Right lobe of liver (tissue), 6 donors: Measurements from ENCODE around the gene TRAF3. TPM values are rescaled to one million over a fixed set of nuclear protein-coding genes. Genes with fewer than 3 reads are reported as not detected.

Experiments used
- ATAC-seq, 4 donors: fragments of 200-7000 bp; cut with Tn5 transposase; one replicate each; pipeline ENCODE4 v1.9.1; 2020; ENCODE audit warnings: mild to moderate bottlenecking in 4 of 4, moderate library complexity in 4 of 4
- DNase-seq, 3 donors: peaks; one replicate each; pipeline ENCODE4 v3.0.0-alpha.2; 2020
- H3K27ac ChIP-seq, 3 donors: fragments of 200-600 bp; one replicate each; pipeline ENCODE4 v1.8.0; 2022
- H3K27me3 ChIP-seq, 2 donors: fragments of 200-600 bp; one replicate each; pipeline ENCODE4 v1.8.0; 2022
- H3K36me3 ChIP-seq, 4 donors: fragments of 200-600 bp; sonication (generic) in 1 of 4; one replicate each; pipeline versions ENCODE4 v1.5.1 to v1.8.0; 2017 to 2022; ENCODE audit warnings: control low read depth in 1 of 4
- H3K4me1 ChIP-seq, 4 donors: fragments of 200-600 bp; sonication (generic) in 1 of 4; one replicate each; pipeline versions ENCODE4 v1.5.1 to v1.8.0; 2017 to 2022; ENCODE audit warnings: control low read depth in 1 of 4
- H3K4me3 ChIP-seq, 3 donors: fragments of 200-600 bp; one replicate each; pipeline ENCODE4 v1.8.0; 2022
- H3K9me3 ChIP-seq, 4 donors: fragments of 200-600 bp; sonication (generic) in 1 of 4; one replicate each; pipeline versions ENCODE4 v1.5.1 to v1.8.0; 2017 to 2022; ENCODE audit warnings: control low read depth in 1 of 4
- POLR2A ChIP-seq: fragments of 450-650 bp; IDR thresholded peaks from one replicate; pipeline ENCODE4 v1.6.1; 2017; ENCODE audit warnings: antibody characterized with exemption, mild to moderate bottlenecking
- WGBS: methylation state at CpG from one replicate; pipeline ENCODE4 v1.1.6; 2018; ENCODE audit warnings: low coverage, low lambda C conversion rate; ENCODE audit not compliant: insufficient coverage; ENCODE audit errors: missing lambda C conversion rate; 5-methylcytosine and 5-hydroxymethylcytosine counted together
- intact Hi-C, 2 donors: fragments of 100-400 bp; cut with DNase I; formaldehyde crosslinking; loops; one replicate each; pipeline versions ENCODE4 v1.11.2 to v1.14.1; 2022
- total RNA-seq, 6 experiments: library from RNA; depleted of rRNA in 2 of 6; stranded (reverse); fragments of >200 nt in 2 of 6; fragmentation: NEBNext Ultra II Directional in 3 of 6; extraction: Animal tissue kit (Norgen Biotek cat#: 25700) in 3 of 6; gene quantifications; one replicate each; pipeline versions ENCODE4 v1.1.0 to v1.2.4, GENCODE V29; 2016 to 2023
- TF ChIP-seq, protein P1 (sequence below), 4 donors: fragments of 200-600 bp in 3 of 4; fragments of 450-650 bp in 1 of 4; IDR thresholded peaks; one replicate each; pipeline versions ENCODE4 v1.5.1 to v1.8.0; 2016 to 2022; ENCODE audit warnings: antibody characterized with exemption in 4 of 4, mild to moderate bottlenecking in 2 of 4
- donor health status: DM: no; HTN: yes; CAD: no.
- donor health status: DM: no; HTN: no; CAD: no.
- donor health status: DM: no; HTN: no; CAD: no.
- donor health status: DM: no; HTN: yes; CAD: no.
- donor health status: DM: no; HTN: yes; CAD: no.

The TRAF3 gene
- total RNA-seq, 6 experiments from 2014 or later = 5.6 to 10.5 (median 8.3) TPM

DNA sequence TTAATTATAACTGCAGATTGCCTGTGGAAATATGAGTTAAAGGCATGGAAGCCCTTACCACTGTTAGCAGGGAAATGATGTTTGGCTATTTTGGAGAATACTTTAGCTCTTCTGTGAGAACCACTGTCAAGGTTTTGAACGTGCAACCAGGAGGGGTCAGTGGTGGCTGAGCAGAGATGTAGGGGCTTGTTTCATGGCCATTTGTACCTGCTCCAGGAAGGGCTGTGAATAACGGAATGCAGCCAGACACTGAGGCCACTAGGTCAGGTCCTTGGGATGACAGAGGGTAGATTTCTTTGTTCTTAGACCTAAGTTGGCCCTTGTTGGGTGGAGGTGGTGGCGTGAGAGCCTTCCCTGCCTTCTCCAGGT lies 8.3 kb downstream of the TRAF3 start:
- intact Hi-C loops = no loop called here
- H3K4me1 ChIP-seq = no peaks in the 10 kb centered on the region
- WGBS = 83% methylated on average over 1 of the region's 3 CpGs
- ATAC-seq (no peak), DNase-seq (no peak)
- no peaks in the 10 kb centered on the region for H3K27me3 ChIP-seq
- TF ChIP-seq POLR2A = no peak
- TF ChIP-seq, protein P1, sequence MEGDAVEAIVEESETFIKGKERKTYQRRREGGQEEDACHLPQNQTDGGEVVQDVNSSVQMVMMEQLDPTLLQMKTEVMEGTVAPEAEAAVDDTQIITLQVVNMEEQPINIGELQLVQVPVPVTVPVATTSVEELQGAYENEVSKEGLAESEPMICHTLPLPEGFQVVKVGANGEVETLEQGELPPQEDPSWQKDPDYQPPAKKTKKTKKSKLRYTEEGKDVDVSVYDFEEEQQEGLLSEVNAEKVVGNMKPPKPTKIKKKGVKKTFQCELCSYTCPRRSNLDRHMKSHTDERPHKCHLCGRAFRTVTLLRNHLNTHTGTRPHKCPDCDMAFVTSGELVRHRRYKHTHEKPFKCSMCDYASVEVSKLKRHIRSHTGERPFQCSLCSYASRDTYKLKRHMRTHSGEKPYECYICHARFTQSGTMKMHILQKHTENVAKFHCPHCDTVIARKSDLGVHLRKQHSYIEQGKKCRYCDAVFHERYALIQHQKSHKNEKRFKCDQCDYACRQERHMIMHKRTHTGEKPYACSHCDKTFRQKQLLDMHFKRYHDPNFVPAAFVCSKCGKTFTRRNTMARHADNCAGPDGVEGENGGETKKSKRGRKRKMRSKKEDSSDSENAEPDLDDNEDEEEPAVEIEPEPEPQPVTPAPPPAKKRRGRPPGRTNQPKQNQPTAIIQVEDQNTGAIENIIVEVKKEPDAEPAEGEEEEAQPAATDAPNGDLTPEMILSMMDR (IDR thresholded peaks at IDR 0.05) = no peak
- no peaks in the 10 kb centered on the region for H3K36me3 ChIP-seq
- no peak overlapping the region for H3K4me3 ChIP-seq
- H3K9me3 ChIP-seq = no peaks in the 10 kb centered on the region
- H3K27ac ChIP-seq = no peak overlapping the region

DNA sequence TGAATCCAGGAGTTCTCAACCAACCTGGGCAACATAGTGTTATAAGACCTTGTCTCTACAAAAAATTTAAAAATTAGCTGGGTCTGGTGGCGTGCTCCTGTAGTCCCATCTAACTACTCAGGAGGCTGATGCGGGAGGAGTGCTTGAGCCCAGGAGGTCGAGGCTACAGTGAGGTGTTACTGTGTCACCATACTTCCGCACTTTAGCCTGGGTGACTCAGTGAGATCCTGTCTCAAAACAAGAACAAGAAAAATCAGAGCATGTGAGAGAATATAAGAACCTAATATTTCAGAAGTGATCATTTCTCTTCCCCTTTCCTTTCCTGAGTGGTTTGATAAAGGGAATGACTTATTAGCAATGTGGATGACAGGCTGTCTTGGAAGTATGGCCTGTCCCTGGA lies 9.5 kb downstream of the TRAF3 start:
- no peaks in the 10 kb centered on the region for H3K9me3 ChIP-seq
- H3K4me3 ChIP-seq = no peak overlapping the region
- no peak overlapping the region for H3K27ac ChIP-seq
- WGBS = 80% methylated on average over 4 of the region's 4 CpGs
- TF ChIP-seq POLR2A = no peak
- TF ChIP-seq, protein P1 (IDR thresholded peaks at IDR 0.05) = no peak
- no peaks in the 10 kb centered on the region for H3K27me3 ChIP-seq
- intact Hi-C loops = no loop called here
- peak in 3 of 4 donors; percentile 25 to 36 (median 26) for ATAC-seq
- DNase-seq = no peak
- H3K36me3 ChIP-seq = no peaks in the 10 kb centered on the region
- no peaks in the 10 kb centered on the region for H3K4me1 ChIP-seq

DNA sequence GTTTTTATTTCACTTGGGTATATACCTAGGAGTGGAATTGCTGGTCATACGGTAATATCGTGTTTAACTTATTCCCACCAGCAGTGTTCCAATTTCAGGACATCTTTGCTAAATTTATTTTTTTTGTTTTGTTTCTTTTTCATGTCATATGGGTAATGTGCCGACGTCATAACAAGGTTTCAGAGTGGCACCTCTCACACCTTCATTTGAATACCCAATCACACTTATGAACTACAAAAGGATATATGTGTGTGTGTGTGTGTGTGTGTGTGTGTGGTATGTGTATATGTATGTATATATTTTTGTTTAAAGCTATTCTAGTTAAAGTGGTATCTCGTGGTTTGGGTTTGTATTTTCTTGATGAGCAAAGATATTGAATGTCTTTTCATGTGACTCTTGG lies 12.1 kb downstream of the TRAF3 start:
- TF ChIP-seq, protein P1 (IDR thresholded peaks at IDR 0.05) = no peak
- TF ChIP-seq POLR2A = no peak
- Histone ChIP-seq H3K27ac (no peak overlapping the region), H3K36me3 (no peaks in the 10 kb centered on the region), H3K27me3 (no peaks in the 10 kb centered on the region), H3K4me1 (peaks cover 0 to 2% (median 0%) of the 10 kb centered on the region in 4 donors), H3K4me3 (no peak overlapping the region), H3K9me3 (no peaks in the 10 kb centered on the region)
- DNase-seq (no peak), ATAC-seq (no peak)
- intact Hi-C loops = no loop called here
- WGBS = 84% methylated on average over 5 of the region's 5 CpGs

DNA sequence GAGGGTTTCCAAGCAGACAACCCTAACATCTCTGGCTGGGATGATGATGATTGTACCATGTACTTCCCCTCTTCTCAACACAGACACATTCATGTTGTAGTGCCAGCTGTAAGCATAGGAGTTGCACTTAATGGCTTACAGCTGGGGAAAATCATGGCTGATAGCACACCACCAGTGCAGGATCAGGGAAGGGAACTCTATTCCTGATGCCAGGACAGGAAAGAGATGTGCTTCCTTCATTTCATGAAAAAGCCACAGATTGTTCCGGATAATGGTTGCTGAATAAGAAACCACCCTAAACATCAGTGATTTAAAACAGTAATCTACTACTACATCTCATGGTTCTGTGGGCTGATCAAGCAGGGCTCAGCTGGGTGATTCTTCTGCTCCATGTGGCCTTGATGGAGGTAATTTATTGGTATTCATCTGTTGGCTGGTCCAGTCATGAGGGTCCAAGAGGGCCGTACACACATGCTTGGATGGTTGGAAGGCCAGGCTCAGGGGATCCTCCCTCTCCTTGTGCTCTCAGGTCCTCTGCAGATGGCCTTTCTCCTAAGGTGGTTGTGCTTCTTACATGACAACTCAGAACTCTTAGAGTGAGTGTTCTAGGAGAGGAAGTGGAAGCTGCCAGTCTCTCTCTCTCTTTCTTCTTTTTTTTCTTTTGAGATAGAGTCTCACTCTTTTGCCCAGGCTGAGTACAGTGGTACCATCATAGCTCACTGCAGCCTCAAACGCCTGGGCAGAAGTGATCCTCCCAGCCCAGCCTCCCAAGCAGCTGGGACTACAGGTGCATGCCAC lies 16.5 kb downstream of the TRAF3 start:
- no peaks in the 10 kb centered on the region for H3K9me3 ChIP-seq
- H3K4me3 ChIP-seq = no peak overlapping the region
- DNase-seq (no peak), ATAC-seq (no peak)
- TF ChIP-seq POLR2A = no peak
- TF ChIP-seq, protein P1 (IDR thresholded peaks at IDR 0.05) = no peak
- intact Hi-C loops = no loop called here
- H3K27me3 ChIP-seq = no peaks in the 10 kb centered on the region
- 92% methylated on average over 2 of the region's 3 CpGs for WGBS
- H3K4me1 ChIP-seq = peaks cover 0 to 7% (median 4%) of the 10 kb centered on the region in 4 donors
- no peaks in the 10 kb centered on the region for H3K36me3 ChIP-seq
- no peak overlapping the region for H3K27ac ChIP-seq
